Pancreas (tissue), 10 donors: ENCODE measurements around the gene ARHGDIB. TPM values are rescaled to one million over a fixed set of nuclear protein-coding genes. Genes with fewer than 3 reads are reported as not detected.

ENCODE experiments used
- ATAC-seq, 4 donors: fragments of 200-7000 bp; cut with Tn5 transposase; one replicate each; pipeline versions ENCODE4 v1.8.0 to v1.9.1; 2020; ENCODE audit warnings: mild to moderate bottlenecking in 4 of 4, moderate library complexity in 4 of 4
- DNase-seq, 6 donors: peaks; one replicate each; pipeline ENCODE4 v3.0.0-alpha.2; 2020
- FAIRE-seq: peaks from 2 replicates; lab custom pipeline; 2012; peaks lifted over from hg19 to GRCh38; lab: Jason Lieb, UNC
- H3K27ac ChIP-seq, 4 donors: fragments of 200-600 bp; sonication (generic); 1 replicate in 3 of 4; 2 replicates in 1 of 4; pipeline versions ENCODE4 v1.5.0 to v1.8.0; 2020
- H3K27me3 ChIP-seq, 4 donors: fragments of 200-600 bp; one replicate each; pipeline ENCODE4 v1.8.0; 2021
- H3K36me3 ChIP-seq, 3 donors: fragments of 200-600 bp; sonication (generic) in 1 of 3; one replicate each; pipeline versions ENCODE4 v1.5.0 to v1.8.0; 2020 to 2021
- H3K4me1 ChIP-seq, 3 donors: fragments of 200-600 bp; one replicate each; pipeline ENCODE4 v1.8.0; 2021
- H3K4me3 ChIP-seq, 4 donors: fragments of 200-600 bp; sonication (generic) in 2 of 4; one replicate each; pipeline versions ENCODE4 v1.5.0 to v1.8.0; 2020 to 2021
- H3K9me3 ChIP-seq, 4 donors: fragments of 200-600 bp; one replicate each; pipeline ENCODE4 v1.8.0; 2021
- CTCF ChIP-seq, 4 donors: fragments of 200-600 bp; sonication (generic) in 3 of 4; IDR thresholded peaks; one replicate each; pipeline versions ENCODE4 v1.5.0 to v1.8.0; 2021; ENCODE audit warnings: antibody characterized with exemption in 4 of 4
- WGBS, 2 donors: extraction: QIAGEN DNeasy Blood & Tissue Kit; methylation state at CpG; one replicate each; pipeline ENCODE4 v1.1.7; 2013; 5-methylcytosine and 5-hydroxymethylcytosine counted together
- intact Hi-C, 3 donors: fragments of 100-400 bp; cut with DNase I; formaldehyde crosslinking; loops; one replicate each; pipeline versions ENCODE4 v1.11.1 to v1.14.2; 2022
- polyA plus RNA-seq, 2 donors: library from polyadenylated mRNA; stranded (reverse); fragments of 200-250 nt; gene quantifications; one replicate each; pipeline ENCODE4 v1.2.3, GENCODE V29; 2013
- total RNA-seq, 6 donors: library from RNA; stranded (reverse); fragmentation: NEBNext Ultra II Directional in 4 of 6; extraction: Animal tissue kit (Norgen Biotek cat#: 25700) in 4 of 6; gene quantifications; one replicate each; pipeline versions ENCODE4 v1.2.1 to v1.2.4, GENCODE V29; 2021 to 2023
- donor health status: healthy with polysubstance abuse.
- donor health status: DM: no; HTN: no; CAD: no; lungs with moderate emphysema.
- donor health status: DM: no; HTN: no; CAD: no.
- donor health status: control.
- donor health status: control.
- donor health status: Bipolar disorder and iron deficiency.
- donor health status: DM: yes; HTN: yes; CAD: no.
- donor health status: DM: no; HTN: no; CAD: no.
- donor health status: DM: no; HTN: no; CAD: no.
- donor health status: DM: yes; HTN: yes; CAD: no.

ARHGDIB gene
- total and polyA plus RNA-seq, 8 donors, result 5.8 to 54.8 (median 23.4) TPM

DNA sequence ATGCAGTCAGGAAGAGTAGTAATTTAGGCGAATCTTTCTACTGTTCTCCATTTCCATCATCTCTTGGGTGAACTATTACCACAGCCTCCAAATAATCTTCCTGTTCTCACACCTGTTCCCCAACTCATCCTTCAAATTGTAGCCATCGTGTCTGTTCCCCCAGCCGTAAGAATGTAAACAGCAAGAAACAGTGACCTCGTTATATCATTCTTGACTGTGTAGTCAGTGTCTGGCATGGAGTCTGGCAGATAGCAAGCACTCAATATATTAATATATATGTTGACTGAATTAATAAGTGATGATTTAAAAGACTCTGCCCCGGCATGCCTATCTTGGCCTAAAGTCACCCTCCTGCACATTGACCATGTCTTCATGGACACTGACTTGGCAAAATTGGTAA is 31.7 kb upstream of the ARHGDIB start:
- 63 to 78% methylated on average over 5 of the region's 5 CpGs for WGBS, 2 donors
- no peak for TF ChIP-seq CTCF (IDR thresholded peaks at IDR 0.05)
- intact Hi-C loops, result loop anchor here in 2 of 3 donors (5.0 to 10.0 kb wide), 2 partner anchors 138 to 146 kb away; no protein-coding TSS in a partner anchor
- Histone ChIP-seq H3K36me3 (no peaks in the 10 kb centered on the region), H3K4me3 (no peak overlapping the region), H3K9me3 (no peaks in the 10 kb centered on the region), H3K27me3 (no peaks in the 10 kb centered on the region), H3K4me1 (peaks cover 0 to 5% (median 0%) of the 10 kb centered on the region in 3 donors), H3K27ac (no peak overlapping the region)
- DNase-seq, result no peak
- ATAC-seq, result no peak
- no peak for FAIRE-seq

- Histone ChIP-seq H3K9me3 (no peaks in the 10 kb centered on the region), H3K4me1 (peaks cover 0 to 5% (median 0%) of the 10 kb centered on the region in 3 donors), H3K4me3 (no peak overlapping the region), H3K27ac (no peak overlapping the region), H3K27me3 (no peaks in the 10 kb centered on the region), H3K36me3 (no peaks in the 10 kb centered on the region)
- intact Hi-C loops, result loop anchor here in 2 of 3 donors (5.0 to 10.0 kb wide), 2 partner anchors 138 to 145 kb away; no protein-coding TSS in a partner anchor
- ATAC-seq (no peak), FAIRE-seq (no peak), DNase-seq (no peak)
- WGBS, 2 donors, result 92 to 99% methylated on average over 3 of the region's 3 CpGs
- TF ChIP-seq CTCF (IDR thresholded peaks at IDR 0.05), result no peak
These were observed 31.3 kb upstream of the ARHGDIB start for GRCh38 chr12:14992673-14993072.

- H3K4me3 ChIP-seq, result no peak overlapping the region
- intact Hi-C loops, result loop anchor here in 2 of 3 donors (5.0 to 10.0 kb wide), 2 partner anchors 136 to 144 kb away; no protein-coding TSS in a partner anchor
- DNase-seq (no peak), FAIRE-seq (no peak), ATAC-seq (no peak)
- H3K36me3 ChIP-seq, result no peaks in the 10 kb centered on the region
- H3K4me1 ChIP-seq, result peaks cover 0 to 5% (median 0%) of the 10 kb centered on the region in 3 donors
- no peaks in the 10 kb centered on the region for H3K9me3 ChIP-seq
- no peak overlapping the region for H3K27ac ChIP-seq
- no peak for TF ChIP-seq CTCF (IDR thresholded peaks at IDR 0.05)
- no peaks in the 10 kb centered on the region for H3K27me3 ChIP-seq
These were observed 29.7 kb upstream of the ARHGDIB start for GRCh38 chr12:14991069-14991468.

DNA sequence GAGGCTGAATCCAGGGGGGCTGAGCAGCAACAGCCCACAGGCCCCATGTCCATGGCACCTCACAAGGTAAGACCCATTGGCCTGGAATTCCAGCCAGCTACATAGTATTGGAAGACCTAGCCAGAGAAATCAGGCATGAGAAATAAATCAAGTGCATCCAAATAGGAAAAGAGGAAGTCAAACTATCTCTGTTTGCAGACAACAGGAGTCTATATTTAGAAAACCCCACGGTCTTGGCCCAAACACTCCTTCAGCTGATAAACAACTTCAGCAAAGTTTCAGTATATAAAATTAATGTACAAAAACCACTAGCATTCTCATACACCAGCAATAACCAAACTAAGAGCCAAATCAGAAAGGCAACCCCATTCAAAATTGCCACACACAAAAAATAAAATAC is 28.4 kb upstream of the ARHGDIB start:
- WGBS, 2 donors, result 24 to 27% methylated on average over 1 of the region's 1 CpG

More for the DNA sequence above, 28.4 kb upstream of the ARHGDIB start:
- ATAC-seq, result no peak
- no peak for DNase-seq
- Histone ChIP-seq H3K9me3 (no peaks in the 10 kb centered on the region), H3K36me3 (no peaks in the 10 kb centered on the region), H3K4me3 (no peak overlapping the region), H3K4me1 (no peaks in the 10 kb centered on the region), H3K27me3 (no peaks in the 10 kb centered on the region), H3K27ac (no peak overlapping the region)
- no peak for FAIRE-seq
- intact Hi-C loops, result loop anchor here (5.0 to 10.0 kb wide), 2 partner anchors 135 to 142 kb away; no protein-coding TSS in a partner anchor
- TF ChIP-seq CTCF (IDR thresholded peaks at IDR 0.05), result no peak
